K562 (cell line): ENCODE data around the gene KAZALD1. TPM values are rescaled to one million over a fixed set of nuclear protein-coding genes. Genes with fewer than 3 reads are reported as not detected.
A peak's percentile ranks its signal among the peaks of the same experiment; 100 is the strongest.

Experiments
- ASH1L ChIP-seq: fragments of 450-650 bp; IDR thresholded peaks from 2 replicates; pipeline ENCODE4 v1.6.1; 2018; ENCODE audit warnings: borderline replicate concordance, mild to moderate bottlenecking, low read depth; ENCODE audit not compliant: partially characterized antibody
- BCOR ChIP-seq: fragments of 450-650 bp; IDR thresholded peaks from 2 replicates; pipeline ENCODE4 v1.6.1; 2016
- CTBP1 ChIP-seq: fragments of 450-650 bp; IDR thresholded peaks from 2 replicates; pipeline ENCODE4 v1.6.1; 2016; ENCODE audit warnings: borderline replicate concordance
- ETV6 ChIP-seq, 3 experiments: fragments of 150-350 bp in 1 of 3; sonication (generic) in 1 of 3; formaldehyde crosslinking in 1 of 3; IDR thresholded peaks; 2 replicates each; pipeline versions ENCODE4 v1.6.1 to v1.8.0; 2014 to 2022; ENCODE audit warnings: borderline replicate concordance in 2 of 3, low read depth in 2 of 3, antibody characterized with exemption in 1 of 3, low read length in 1 of 3, mild to moderate bottlenecking in 1 of 3, missing genetic modification reagents in 1 of 3
- HNRNPLL ChIP-seq: fragments of 200-400 bp; formaldehyde crosslinking; IDR thresholded peaks from 2 replicates; pipeline ENCODE4 v1.6.1; 2017; ENCODE audit warnings: low read length, low read depth, mild to moderate bottlenecking; ENCODE audit not compliant: poor library complexity, severe bottlenecking
- MYC ChIP-seq, 2 experiments: fragments of 250-450 bp in 1 of 2; sonication (Bioruptor Pico) in 1 of 2; IDR thresholded peaks; 2 replicates each; pipeline versions ENCODE4 v1.5.1 to v1.6.1; 2012 to 2021; ENCODE audit warnings: low read depth in 2 of 2, borderline replicate concordance in 1 of 2, improper control_type of control experiment in 1 of 2, low read length in 1 of 2, mild to moderate bottlenecking in 1 of 2, moderate library complexity in 1 of 2
- PHTF2 ChIP-seq: fragments of 250-450 bp; sonication (Bioruptor Pico); IDR thresholded peaks from 2 replicates; pipeline ENCODE4 v1.5.0; 2021; ENCODE audit warnings: mild to moderate bottlenecking
- RNF2 ChIP-seq: sonication (generic); IDR thresholded peaks from 2 replicates; pipeline ENCODE4 v1.6.1; 2016
- SRF ChIP-seq, 2 experiments: fragments of 250-450, 450-650 bp in 1 of 2; sonication (Bioruptor Pico) in 1 of 2; sonication (generic) in 1 of 2; formaldehyde crosslinking; IDR thresholded peaks; 2 replicates each; pipeline versions ENCODE4 v1.5.0 to v1.5.1; 2020 to 2022; ENCODE audit warnings: mild to moderate bottlenecking in 1 of 2, missing genetic modification reagents in 1 of 2
- SRSF7 ChIP-seq: fragments of 200-400 bp; formaldehyde crosslinking; optimal IDR thresholded peaks from 2 replicates; pipeline ENCODE3; 2017; ENCODE audit warnings: mild to moderate bottlenecking, low read depth, low read length
- TEAD1 ChIP-seq, 2 experiments: fragments of 450-650 bp in 1 of 2; sonication (generic) in 1 of 2; formaldehyde crosslinking; IDR thresholded peaks; 2 replicates each; pipeline versions ENCODE4 v1.4.0 to v1.8.0; 2020 to 2022; ENCODE audit warnings: mild to moderate bottlenecking in 2 of 2, missing genetic modification reagents in 1 of 2
- ZNF57 ChIP-seq: fragments of 450-650 bp; formaldehyde crosslinking; IDR thresholded peaks from 2 replicates; pipeline ENCODE4 v1.4.0; 2020; ENCODE audit warnings: mild to moderate bottlenecking, moderate library complexity
- ZNF696 ChIP-seq: fragments of 250-450 bp; sonication (Bioruptor Pico); conservative IDR thresholded peaks from 2 replicates; pipeline ENCODE4 v1.4.0; 2020; ENCODE audit warnings: mild to moderate bottlenecking, moderate library complexity
- polyA plus RNA-seq, 8 experiments: library from polyadenylated mRNA; depleted of rRNA in 4 of 8; stranded (reverse) in 5 of 8; unstranded in 3 of 8; fragments of >200 nt; fragmentation: Nextera tagmentation in 2 of 8; fragmentation: Illumina TruSeq in 1 of 8; extraction: Ambion mirVana in 2 of 8; extraction: Trizol in 1 of 8; gene quantifications; 2 replicates each; pipeline versions ENCODE4 v1.2.1 to v1.2.3, GENCODE V29; 2011 to 2014; ENCODE audit warnings: inconsistent platforms in 1 of 8, missing spikeins in 1 of 8
- total RNA-seq, 7 experiments: library from RNA; depleted of rRNA in 6 of 7; stranded (reverse); fragments of >200 nt in 6 of 7; fragmentation: Illumina TruSeq in 2 of 7; extraction: Trizol in 2 of 7; gene quantifications; 2 replicates each; pipeline versions ENCODE4 v1.2.1 to v1.2.3, GENCODE V29; 2011 to 2021; ENCODE audit warnings: low replicate concordance in 1 of 7
- TF ChIP-seq, protein P1 (sequence below): fragments of 450-650 bp; IDR thresholded peaks from 2 replicates; pipeline ENCODE4 v1.6.1; 2014; ENCODE audit warnings: low read depth, mild to moderate bottlenecking, moderate library complexity, borderline replicate concordance
- TF ChIP-seq, protein P2 (sequence below), 3 experiments: IDR thresholded peaks in 2 of 3; conservative IDR thresholded peaks in 1 of 3; 2 replicates each; pipeline ENCODE4 v1.5.1; 2011 to 2012; ENCODE audit warnings: low read length in 3 of 3, mild to moderate bottlenecking in 3 of 3, control low read depth in 2 of 3, improper control_type of control experiment in 1 of 3, inconsistent platforms in 1 of 3, low read depth in 1 of 3, mixed read lengths in 1 of 3, moderate library complexity in 1 of 3; ENCODE audit not compliant: insufficient read depth in 2 of 3
- TF ChIP-seq, protein P3 (sequence below): sonication (generic); formaldehyde crosslinking; IDR thresholded peaks from 2 replicates; pipeline ENCODE4 v1.9.0; 2022; ENCODE audit warnings: mild to moderate bottlenecking, missing genetic modification reagents
- TF ChIP-seq, protein P4 (sequence below): fragments of 450-650 bp; formaldehyde crosslinking; IDR thresholded peaks from 2 replicates; pipeline ENCODE4 v1.4.0; 2020; ENCODE audit warnings: mild to moderate bottlenecking, moderate library complexity

KAZALD1 gene
- total and polyA plus RNA-seq, 9 of the 15 experiments (the other 6 are each of a cell fraction or from before 2014, with no cell fraction given): 0.15 to 10.0 (median 4.9) TPM

DNA sequence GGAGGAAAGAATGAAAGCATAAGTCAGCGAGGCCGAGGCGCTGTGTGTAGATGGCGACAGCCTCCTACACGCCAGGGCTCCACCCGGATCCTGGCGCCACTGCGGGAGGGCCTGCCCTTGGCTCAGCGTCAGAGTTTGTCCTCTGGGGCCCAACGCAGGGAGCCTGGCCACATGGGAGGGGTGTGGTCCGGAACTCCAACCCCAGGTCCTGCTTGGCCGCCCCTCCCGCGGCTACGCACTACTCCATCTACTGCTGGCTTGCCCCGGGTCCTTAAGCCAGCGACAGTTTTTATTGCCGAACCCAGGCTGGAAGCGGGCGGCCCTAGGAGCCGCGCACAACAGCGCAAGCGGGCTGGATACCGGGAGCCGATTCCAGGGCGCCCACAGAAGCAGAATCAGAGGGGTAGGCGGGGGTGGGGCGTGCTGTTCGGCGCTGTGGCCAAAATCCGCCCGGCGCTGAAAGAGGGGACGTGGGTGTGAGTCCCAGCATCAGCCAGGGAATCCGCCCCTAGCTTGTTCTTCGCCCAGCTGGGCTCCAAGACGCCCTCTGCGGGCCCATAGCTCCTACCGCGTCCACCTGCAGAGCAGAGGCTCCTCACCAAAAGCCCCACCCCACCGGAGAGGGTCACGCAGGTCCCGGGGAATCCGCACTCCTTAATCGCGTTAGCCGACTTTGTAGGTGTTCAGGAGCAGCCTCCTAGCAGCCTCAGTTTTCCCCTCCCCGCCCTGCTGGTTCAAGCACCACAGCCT is 4.5 kb downstream of the KAZALD1 start (continued):
- TF ChIP-seq SRF (CRISPR knock-in tag; IDR thresholded peaks at IDR 0.05) (peak in 1 of 2 experiments; percentile 20; a peak in 1 of 4 replicates), RNF2 (peak; percentile 91), BCOR (0 out of 2 replicates have a peak, but pooled peaks have one; percentile 10), HNRNPLL (peak; percentile 63), ZNF57 (CRISPR knock-in tag) (no peak), PHTF2 (CRISPR knock-in tag) (no peak), SRSF7 (no peak), ASH1L (no peak), CTBP1 (peak; percentile 87), ETV6 (IDR thresholded peaks at IDR 0.05; ENCODE audit: borderline replicate concordance in 1 of 2, low read depth in 2 of 2, low read length in 1 of 2) (no peak), ETV6 (CRISPR knock-in tag; IDR thresholded peaks at IDR 0.05; ENCODE audit: borderline replicate concordance) (no peak), TEAD1 (CRISPR knock-in tag; IDR thresholded peaks at IDR 0.05) (0 out of 4 replicates have a peak, but pooled peaks of 1 of the 2 experiments have one; percentile 38), ZNF696 (no peak), MYC (IDR thresholded peaks at IDR 0.05; ENCODE audit: low read depth, low read length) (peak; percentile 88), MYC (CRISPR knock-in tag; IDR thresholded peaks at IDR 0.05; ENCODE audit: borderline replicate concordance, low read depth) (no peak)
- TF ChIP-seq, protein P1, sequence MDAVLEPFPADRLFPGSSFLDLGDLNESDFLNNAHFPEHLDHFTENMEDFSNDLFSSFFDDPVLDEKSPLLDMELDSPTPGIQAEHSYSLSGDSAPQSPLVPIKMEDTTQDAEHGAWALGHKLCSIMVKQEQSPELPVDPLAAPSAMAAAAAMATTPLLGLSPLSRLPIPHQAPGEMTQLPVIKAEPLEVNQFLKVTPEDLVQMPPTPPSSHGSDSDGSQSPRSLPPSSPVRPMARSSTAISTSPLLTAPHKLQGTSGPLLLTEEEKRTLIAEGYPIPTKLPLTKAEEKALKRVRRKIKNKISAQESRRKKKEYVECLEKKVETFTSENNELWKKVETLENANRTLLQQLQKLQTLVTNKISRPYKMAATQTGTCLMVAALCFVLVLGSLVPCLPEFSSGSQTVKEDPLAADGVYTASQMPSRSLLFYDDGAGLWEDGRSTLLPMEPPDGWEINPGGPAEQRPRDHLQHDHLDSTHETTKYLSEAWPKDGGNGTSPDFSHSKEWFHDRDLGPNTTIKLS: 0 out of 2 replicates have a peak, but pooled peaks have one; percentile 23
- TF ChIP-seq, protein P2, sequence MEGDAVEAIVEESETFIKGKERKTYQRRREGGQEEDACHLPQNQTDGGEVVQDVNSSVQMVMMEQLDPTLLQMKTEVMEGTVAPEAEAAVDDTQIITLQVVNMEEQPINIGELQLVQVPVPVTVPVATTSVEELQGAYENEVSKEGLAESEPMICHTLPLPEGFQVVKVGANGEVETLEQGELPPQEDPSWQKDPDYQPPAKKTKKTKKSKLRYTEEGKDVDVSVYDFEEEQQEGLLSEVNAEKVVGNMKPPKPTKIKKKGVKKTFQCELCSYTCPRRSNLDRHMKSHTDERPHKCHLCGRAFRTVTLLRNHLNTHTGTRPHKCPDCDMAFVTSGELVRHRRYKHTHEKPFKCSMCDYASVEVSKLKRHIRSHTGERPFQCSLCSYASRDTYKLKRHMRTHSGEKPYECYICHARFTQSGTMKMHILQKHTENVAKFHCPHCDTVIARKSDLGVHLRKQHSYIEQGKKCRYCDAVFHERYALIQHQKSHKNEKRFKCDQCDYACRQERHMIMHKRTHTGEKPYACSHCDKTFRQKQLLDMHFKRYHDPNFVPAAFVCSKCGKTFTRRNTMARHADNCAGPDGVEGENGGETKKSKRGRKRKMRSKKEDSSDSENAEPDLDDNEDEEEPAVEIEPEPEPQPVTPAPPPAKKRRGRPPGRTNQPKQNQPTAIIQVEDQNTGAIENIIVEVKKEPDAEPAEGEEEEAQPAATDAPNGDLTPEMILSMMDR (IDR thresholded peaks at IDR 0.05 in 2 of 3, conservative IDR thresholded peaks at IDR 0.05 in 1 of 3; ENCODE audit: insufficient read depth in 2 of 3, low read depth in 1 of 3, low read length in 3 of 3): peak; percentile 64 to 83 (median 68)
- TF ChIP-seq, protein P3, sequence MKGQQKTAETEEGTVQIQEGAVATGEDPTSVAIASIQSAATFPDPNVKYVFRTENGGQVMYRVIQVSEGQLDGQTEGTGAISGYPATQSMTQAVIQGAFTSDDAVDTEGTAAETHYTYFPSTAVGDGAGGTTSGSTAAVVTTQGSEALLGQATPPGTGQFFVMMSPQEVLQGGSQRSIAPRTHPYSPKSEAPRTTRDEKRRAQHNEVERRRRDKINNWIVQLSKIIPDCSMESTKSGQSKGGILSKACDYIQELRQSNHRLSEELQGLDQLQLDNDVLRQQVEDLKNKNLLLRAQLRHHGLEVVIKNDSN: peak; percentile 60
- TF ChIP-seq, protein P4, sequence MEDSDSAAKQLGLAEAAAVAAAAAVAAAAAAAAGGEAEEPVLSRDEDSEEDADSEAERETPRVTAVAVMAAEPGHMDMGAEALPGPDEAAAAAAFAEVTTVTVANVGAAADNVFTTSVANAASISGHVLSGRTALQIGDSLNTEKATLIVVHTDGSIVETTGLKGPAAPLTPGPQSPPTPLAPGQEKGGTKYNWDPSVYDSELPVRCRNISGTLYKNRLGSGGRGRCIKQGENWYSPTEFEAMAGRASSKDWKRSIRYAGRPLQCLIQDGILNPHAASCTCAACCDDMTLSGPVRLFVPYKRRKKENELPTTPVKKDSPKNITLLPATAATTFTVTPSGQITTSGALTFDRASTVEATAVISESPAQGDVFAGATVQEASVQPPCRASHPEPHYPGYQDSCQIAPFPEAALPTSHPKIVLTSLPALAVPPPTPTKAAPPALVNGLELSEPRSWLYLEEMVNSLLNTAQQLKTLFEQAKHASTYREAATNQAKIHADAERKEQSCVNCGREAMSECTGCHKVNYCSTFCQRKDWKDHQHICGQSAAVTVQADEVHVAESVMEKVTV (CRISPR knock-in tag): 0 out of 2 replicates have a peak, but pooled peaks have one; percentile 27
